Activated naive CD4-positive, alpha-beta T cell treated with anti-CD3 and anti-CD28 coated beads, Interleukin-2, amount 50 U/mL, for 72 hours (primary cell): Measurements from ENCODE around the gene CCL7. TPM values are rescaled to one million over a fixed set of nuclear protein-coding genes. Genes with fewer than 3 reads are reported as not detected.
A peak's percentile ranks its signal among the peaks of the same experiment; 100 is the strongest.

Experiments
- ATAC-seq, 2 donors: fragments of 150-1000 bp; cut with Tn5 transposase; 2 replicates each; pipeline ENCODE4 v1.10.0; 2021; ENCODE audit warnings: mild to moderate bottlenecking in 2 of 2, moderate library complexity in 2 of 2
- DNase-seq, 2 donors: peaks; one replicate each; pipeline ENCODE4 v3.0.0; 2021 to 2022; ENCODE audit warnings: low spot score in 2 of 2
- H3K27ac Mint-ChIP-seq, 2 donors: one replicate each; pipeline ENCODE4 v1.8.0; 2022; ENCODE audit warnings: mild to moderate bottlenecking in 2 of 2, mixed read lengths in 2 of 2
- H3K36me3 Mint-ChIP-seq, 2 donors: one replicate each; pipeline ENCODE4 v1.8.0; 2022; ENCODE audit warnings: mixed read lengths in 2 of 2
- H3K9me3 Mint-ChIP-seq, 2 donors: one replicate each; pipeline ENCODE4 v1.8.0; 2022; ENCODE audit warnings: mixed read lengths in 2 of 2
- total RNA-seq, 2 donors: library from RNA; stranded (reverse); gene quantifications; one replicate each; pipeline ENCODE4 v1.2.3, GENCODE V29; 2022

CCL7 gene
- total RNA-seq, 2 donors from 2014 or later: not detected

- ATAC-seq (no peak), DNase-seq (no peak)
- H3K36me3 Mint-ChIP-seq: no peaks in the 10 kb centered on the region
- no peak overlapping the region for H3K27ac Mint-ChIP-seq
- peaks cover 0 to 3% of the 10 kb centered on the region in 2 donors for H3K9me3 Mint-ChIP-seq
Observed at GRCh38 chr17:34257299-34257985, 12.6 kb upstream of the CCL7 start.

- Mint-ChIP-seq H3K36me3 (no peaks in the 10 kb centered on the region), H3K9me3 (peaks cover 0 to 3% of the 10 kb centered on the region in 2 donors), H3K27ac (no peak overlapping the region)
- DNase-seq (no peak), ATAC-seq (no peak)
Observed at GRCh38 chr17:34257986-34258326, 12.1 kb upstream of the CCL7 start.

GRCh38 chr17:34259146-34259545 is 10.9 kb upstream of the CCL7 start:
- peaks cover 0 to 3% of the 10 kb centered on the region in 2 donors for H3K9me3 Mint-ChIP-seq
- no peaks in the 10 kb centered on the region for H3K36me3 Mint-ChIP-seq
- DNase-seq (no peak), ATAC-seq (no peak)
- no peak overlapping the region for H3K27ac Mint-ChIP-seq

DNA sequence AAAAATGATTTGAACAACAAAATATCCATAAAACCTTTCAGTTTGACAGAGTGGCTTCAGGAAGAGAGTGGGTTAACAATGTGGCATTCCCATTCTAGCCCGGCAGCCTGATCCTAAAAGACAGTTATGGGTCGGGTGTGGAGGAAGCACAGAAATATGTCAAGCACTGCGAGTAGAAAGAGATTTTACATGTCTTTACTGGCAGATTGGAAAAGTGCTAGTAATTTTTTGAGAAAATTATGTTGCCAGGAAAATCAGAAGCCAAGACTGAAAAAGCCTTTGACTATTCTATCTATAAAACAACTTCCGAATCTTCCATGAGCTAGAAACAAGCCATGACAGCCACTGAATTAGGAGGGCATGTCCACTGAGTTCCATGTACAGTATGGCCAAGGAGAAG is 9.2 kb upstream of the CCL7 start:
- ATAC-seq (no peak), DNase-seq (no peak)
- Mint-ChIP-seq H3K36me3 (no peaks in the 10 kb centered on the region), H3K9me3 (peaks cover 0 to 3% of the 10 kb centered on the region in 2 donors), H3K27ac (no peak overlapping the region)

DNA sequence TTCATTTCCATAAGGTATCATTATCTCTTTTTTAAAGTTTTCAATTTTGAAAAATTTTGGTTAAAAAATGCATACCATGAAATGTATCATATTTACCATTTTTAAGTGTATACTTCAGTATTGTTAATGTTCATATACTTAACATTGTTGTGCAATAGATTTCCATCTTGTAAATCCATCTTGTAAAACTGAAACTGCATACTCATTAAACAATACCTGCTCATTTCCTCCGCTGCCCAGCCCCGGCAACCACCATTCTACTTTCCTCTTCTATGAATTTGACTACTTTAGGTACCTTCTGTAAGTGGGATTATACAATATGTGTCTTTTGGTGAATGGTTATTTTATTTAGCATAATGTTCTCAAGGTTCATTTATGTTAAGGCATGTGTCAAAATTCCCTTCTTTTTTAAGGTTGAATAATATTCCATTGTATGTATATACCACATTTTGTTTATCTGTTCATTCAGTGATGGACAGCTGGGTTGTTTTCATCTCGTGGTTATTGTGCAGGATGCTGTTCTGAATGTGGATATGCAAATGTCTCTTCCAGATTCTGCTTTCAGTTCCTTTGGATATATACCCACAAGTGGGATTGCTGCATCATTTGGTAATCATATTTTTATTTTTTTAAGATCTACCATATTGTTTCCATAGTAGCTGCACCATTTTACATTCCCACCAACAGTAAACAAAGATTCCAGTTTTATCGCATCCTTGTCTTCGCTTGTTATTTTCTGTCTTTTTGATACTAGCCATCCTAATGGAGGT is 8.3 kb upstream of the CCL7 start:
- no peaks in the 10 kb centered on the region for H3K36me3 Mint-ChIP-seq
- DNase-seq: no peak
- H3K27ac Mint-ChIP-seq: no peak overlapping the region
- peak in 1 of 2 donors; percentile 57 for ATAC-seq
- H3K9me3 Mint-ChIP-seq: peaks cover 0 to 3% of the 10 kb centered on the region in 2 donors

GRCh38 chr17:34265711-34266110 is 4.3 kb upstream of the CCL7 start:
- DNase-seq (no peak), ATAC-seq (no peak)
- Mint-ChIP-seq H3K36me3 (no peaks in the 10 kb centered on the region), H3K27ac (no peak overlapping the region), H3K9me3 (no peaks in the 10 kb centered on the region)

GRCh38 chr17:34275881-34276280 is 5.9 kb downstream of the CCL7 start:
- no peak for ATAC-seq
- no peaks in the 10 kb centered on the region for H3K9me3 Mint-ChIP-seq

DNA sequence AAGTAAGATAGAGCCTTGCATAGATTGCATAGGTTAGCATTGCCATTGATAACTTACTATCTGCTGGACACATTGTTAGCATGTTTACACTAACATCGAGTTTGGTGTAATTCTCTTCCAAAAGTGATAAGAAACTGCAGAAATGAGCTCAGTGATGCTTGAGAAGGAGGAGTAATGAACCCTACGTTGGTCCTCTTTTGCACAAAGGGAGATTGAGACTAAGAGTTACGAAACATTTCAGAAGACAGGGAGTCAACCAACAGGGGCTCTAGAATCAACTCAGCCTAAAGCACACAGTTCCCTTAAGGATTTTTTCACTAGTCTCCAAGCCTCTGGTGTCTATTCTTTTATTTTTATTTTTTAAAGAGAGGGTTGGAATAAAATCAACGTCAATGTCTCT is 6.8 kb downstream of the CCL7 start:
- Mint-ChIP-seq H3K36me3 (no peaks in the 10 kb centered on the region), H3K9me3 (no peaks in the 10 kb centered on the region), H3K27ac (no peak overlapping the region)
- DNase-seq: no peak
- no peak for ATAC-seq

More at GRCh38 chr17:34275881-34276280, 5.9 kb downstream of the CCL7 start:
- no peaks in the 10 kb centered on the region for H3K36me3 Mint-ChIP-seq
- DNase-seq: no peak
- no peak overlapping the region for H3K27ac Mint-ChIP-seq

GRCh38 chr17:34283571-34283970 is 13.6 kb downstream of the CCL7 start:
- Mint-ChIP-seq H3K27ac (no peak overlapping the region), H3K36me3 (no peaks in the 10 kb centered on the region), H3K9me3 (no peaks in the 10 kb centered on the region)
- DNase-seq (no peak), ATAC-seq (no peak)

DNA sequence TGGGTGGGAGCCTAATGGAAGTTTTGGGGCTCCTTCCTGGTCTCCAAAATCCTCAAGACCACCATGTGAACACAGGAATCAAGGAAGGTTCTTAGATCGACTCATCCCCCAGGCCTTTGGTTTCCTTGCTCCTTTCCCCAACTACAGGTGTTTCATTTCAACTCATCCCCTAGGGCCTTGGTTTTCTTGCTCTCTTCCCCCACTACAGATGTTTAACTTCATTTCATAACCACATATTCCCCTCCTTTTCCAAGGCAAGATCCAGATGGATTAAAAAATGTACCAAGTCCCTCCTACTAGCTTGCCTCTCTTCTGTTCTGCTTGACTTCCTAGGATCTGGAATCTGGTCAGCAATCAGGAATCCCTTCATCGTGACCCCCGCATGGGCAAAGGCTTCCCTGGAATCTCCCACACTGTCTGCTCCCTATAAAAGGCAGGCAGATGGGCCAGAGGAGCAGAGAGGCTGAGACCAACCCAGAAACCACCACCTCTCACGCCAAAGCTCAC is 15.3 kb downstream of the CCL7 start, which contains the start of gene CCL11:
Gene CCL11 (plus strand): TSS at position 457 of the 507 bp plus-strand sequence. CDS start 67 bp downstream, outside the sequence.
- no peak within 1 kb of the TSS for H3K27ac Mint-ChIP-seq
- no peaks in the 10 kb centered on the region for H3K36me3 Mint-ChIP-seq
- H3K9me3 Mint-ChIP-seq: no peaks in the 10 kb centered on the region
- DNase-seq (no peak), ATAC-seq (no peak)

DNA sequence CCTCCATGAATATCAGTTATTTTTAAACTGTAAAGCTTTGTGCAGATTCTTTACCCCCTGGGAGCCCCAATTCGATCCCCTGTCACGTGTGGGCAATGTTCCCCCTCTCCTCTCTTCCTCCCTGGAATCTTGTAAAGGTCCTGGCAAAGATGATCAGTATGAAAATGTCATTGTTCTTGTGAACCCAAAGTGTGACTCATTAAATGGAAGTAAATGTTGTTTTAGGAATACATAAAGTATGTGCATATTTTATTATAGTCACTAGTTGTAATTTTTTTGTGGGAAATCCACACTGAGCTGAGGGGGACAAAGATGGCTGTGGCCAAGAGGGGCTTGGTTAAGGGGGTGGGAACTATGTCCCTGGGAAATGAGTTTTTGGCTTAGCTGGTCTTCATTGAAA is 17.9 kb downstream of the CCL7 start:
- Mint-ChIP-seq H3K9me3 (peaks cover 0 to 4% of the 10 kb centered on the region in 2 donors), H3K36me3 (no peaks in the 10 kb centered on the region), H3K27ac (no peak overlapping the region)
- ATAC-seq (no peak), DNase-seq (no peak)

GRCh38 chr17:34290586-34290985 is 20.6 kb downstream of the CCL7 start:
- Mint-ChIP-seq H3K27ac (no peak overlapping the region), H3K9me3 (peaks cover 0 to 4% of the 10 kb centered on the region in 2 donors), H3K36me3 (no peaks in the 10 kb centered on the region)
- ATAC-seq: no peak
- no peak for DNase-seq

GRCh38 chr17:34291721-34292348 is 21.8 kb downstream of the CCL7 start:
- DNase-seq (no peak), ATAC-seq (peak; percentile 56 to 85)
- H3K36me3 Mint-ChIP-seq: no peaks in the 10 kb centered on the region
- peaks cover 0 to 4% of the 10 kb centered on the region in 2 donors for H3K9me3 Mint-ChIP-seq
- H3K27ac Mint-ChIP-seq: no peak overlapping the region

- Mint-ChIP-seq H3K36me3 (peaks cover 7 to 12% of the 10 kb centered on the region in 2 donors), H3K27ac (no peak overlapping the region), H3K9me3 (peaks cover 5% of the 10 kb centered on the region in 2 donors)
- DNase-seq: no peak
- ATAC-seq: no peak
Observed at GRCh38 chr17:34299027-34299426, 29.0 kb downstream of the CCL7 start.

DNA sequence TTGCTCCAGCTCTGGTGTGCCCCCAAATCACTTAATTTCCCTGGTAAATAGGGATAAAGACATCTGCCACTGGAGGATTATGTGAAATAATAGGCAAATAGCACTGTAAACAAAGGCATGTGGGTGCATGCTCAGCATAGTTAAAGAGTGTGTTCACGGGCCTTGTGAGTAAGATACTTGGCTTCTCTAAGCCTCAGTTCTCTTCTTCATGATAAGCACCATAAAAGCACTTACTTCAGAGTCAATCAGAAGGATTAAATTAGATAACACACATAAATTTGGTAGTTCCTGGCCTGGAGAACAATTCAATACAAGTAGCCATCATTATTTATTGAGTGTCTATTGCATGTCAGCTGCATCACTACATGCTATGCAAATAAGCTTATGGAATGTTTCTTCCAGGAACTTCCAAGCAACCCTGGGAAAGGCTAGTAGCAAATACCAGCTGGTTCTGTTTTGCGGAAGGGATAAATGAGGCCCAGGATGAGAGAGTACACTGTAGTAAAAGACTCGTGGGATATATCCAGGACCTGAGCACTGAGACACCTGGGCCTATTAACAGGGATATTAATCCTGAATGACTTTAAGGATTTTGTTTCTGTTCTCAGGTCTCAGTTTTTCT is 30.0 kb downstream of the CCL7 start:
- no peak for ATAC-seq
- DNase-seq: no peak
- no peak overlapping the region for H3K27ac Mint-ChIP-seq
- peaks cover 5% of the 10 kb centered on the region in 2 donors for H3K9me3 Mint-ChIP-seq
- peaks cover 7 to 12% of the 10 kb centered on the region in 2 donors for H3K36me3 Mint-ChIP-seq

DNA sequence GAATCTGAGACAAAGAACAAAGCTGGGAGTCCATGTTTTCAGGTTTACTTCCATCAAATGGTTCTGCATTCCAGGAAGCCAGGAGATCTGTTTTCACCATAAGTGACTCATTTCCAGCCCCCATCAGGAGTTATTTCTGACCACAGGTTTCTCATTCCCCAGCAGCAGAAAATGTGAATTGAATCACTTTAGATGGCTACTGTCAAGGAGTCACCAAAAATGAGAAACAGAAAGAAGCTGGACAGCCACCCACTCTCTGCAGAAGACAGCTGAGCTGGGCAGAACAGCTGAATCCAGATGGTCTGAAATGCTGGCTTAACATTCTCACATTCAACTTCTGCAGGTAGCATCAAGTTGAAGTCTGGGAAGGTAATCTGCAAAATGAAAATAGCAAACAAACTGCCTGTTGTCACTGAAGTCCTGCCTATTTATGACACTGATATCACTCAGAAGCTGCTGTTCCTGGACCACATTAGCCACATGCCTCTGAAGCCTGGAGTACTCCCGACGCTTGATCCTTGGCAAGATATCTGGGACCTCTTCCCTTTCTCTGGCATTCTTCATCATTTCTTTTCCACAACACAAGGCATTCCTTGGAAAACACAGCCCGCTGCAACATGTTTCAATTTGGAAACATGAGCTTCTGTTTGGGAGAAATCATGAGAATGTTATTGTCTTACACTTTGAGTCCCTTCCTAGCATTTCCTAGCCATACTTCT is 30.8 kb downstream of the CCL7 start:
- DNase-seq (no peak), ATAC-seq (peak in 1 of 2 donors; percentile 71)
- Mint-ChIP-seq H3K36me3 (peaks cover 7 to 12% of the 10 kb centered on the region in 2 donors), H3K27ac (no peak overlapping the region), H3K9me3 (peaks cover 5% of the 10 kb centered on the region in 2 donors)
